Glomerular endothelial cell (primary cell): ENCODE data around the gene SYNCRIP. TPM values are rescaled to one million over a fixed set of nuclear protein-coding genes. Genes with fewer than 3 reads are reported as not detected.
"Not testable (repeated sequence)": the region's sequence is repeated elsewhere in the genome, so short reads cannot be mapped to it uniquely, and the experiment has no call there.

Source experiments
- DNase-seq: peaks from one replicate; pipeline ENCODE4 v3.0.0-alpha.2; 2011; ENCODE audit warnings: low read depth, low spot score; ENCODE audit errors: extremely low read depth
- total RNA-seq: library from RNA; depleted of rRNA; stranded (reverse); fragments of >200 nt; gene quantifications from 2 replicates; pipeline ENCODE4 v1.2.3, GENCODE V29; 2015

SYNCRIP gene
- total RNA-seq, 1 donor from 2014 or later = 76.4 TPM

DNA sequence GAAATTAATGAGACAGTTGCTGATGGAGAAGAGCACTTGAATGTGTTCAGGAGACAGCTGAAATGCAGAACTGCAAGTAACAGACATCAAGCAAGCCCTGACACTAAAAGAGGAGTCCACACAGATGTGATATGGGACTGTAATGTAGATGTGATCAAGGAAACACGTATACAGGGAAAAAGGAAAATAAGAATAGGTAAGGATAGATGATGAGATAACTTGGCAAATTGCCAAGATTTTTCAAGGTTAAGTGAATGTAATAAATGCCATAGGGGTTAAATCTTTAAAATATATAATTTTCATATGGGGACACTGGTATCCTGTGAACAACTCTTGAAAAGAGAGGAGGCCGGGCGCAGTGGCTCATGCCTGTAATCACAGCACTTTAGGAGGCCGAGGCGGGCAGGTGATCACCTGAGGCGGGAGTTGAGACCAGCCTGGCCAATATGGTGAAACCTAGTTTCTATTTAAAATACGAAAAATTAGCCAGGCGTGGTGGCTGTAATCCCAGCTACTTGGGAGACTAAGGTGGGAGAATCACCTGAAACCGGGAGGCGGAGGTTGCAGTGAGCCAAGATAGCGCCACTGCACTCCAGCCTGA is 41.9 kb downstream of the SYNCRIP start:
- no peak for DNase-seq

DNA sequence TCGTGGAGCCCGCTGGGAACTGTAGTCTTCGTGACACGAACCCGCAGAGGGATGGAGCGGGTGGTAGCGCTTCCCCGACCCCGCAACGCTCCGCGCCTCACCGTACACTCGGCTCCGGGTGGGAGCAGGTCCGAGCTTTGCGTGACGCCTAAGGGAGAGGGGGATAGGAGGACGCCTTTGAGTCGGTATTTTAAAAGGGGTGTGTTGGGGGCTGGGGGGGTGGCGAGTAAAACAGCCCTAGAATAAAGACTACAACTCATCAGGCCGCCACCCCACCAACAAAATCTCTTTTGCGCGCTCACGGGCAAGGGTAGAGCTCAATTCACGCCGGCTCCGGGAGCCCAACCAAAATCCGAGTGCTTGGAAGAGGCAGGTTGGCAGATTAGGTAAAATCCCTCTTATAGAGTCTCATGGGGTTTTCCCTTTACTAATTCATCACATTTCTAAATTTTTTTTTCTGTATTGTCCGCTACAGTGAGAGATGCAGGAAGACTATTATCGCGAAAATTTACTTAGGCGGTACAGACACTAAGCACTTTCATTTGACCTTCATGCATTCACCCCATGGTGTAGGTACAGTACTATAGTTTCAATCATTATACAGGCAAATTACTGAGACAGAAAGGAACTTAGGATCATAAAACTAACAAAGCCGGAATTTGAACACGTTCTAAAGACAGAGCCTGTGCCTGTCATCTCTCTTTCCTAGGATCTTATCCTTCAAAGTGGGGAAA is 48.3 kb downstream of the SYNCRIP start:
- DNase-seq = no peak

GRCh38 chr6:85593438-85594196 is 49.1 kb downstream of the SYNCRIP start, which contains the start of gene SNX14:
SNX14 (minus strand) TSS chr6:85593858; CDS start chr6:85593718, 140 bp downstream.
- peak; percentile 64 for DNase-seq

GRCh38 chr6:85592033-85592432 is 50.7 kb downstream of the SYNCRIP start:
- no peak for DNase-seq

GRCh38 chr6:85591207-85591606 is 51.5 kb downstream of the SYNCRIP start:
- DNase-seq = no peak

GRCh38 chr6:85585741-85586140 is 56.9 kb downstream of the SYNCRIP start:
- no peak for DNase-seq

DNA sequence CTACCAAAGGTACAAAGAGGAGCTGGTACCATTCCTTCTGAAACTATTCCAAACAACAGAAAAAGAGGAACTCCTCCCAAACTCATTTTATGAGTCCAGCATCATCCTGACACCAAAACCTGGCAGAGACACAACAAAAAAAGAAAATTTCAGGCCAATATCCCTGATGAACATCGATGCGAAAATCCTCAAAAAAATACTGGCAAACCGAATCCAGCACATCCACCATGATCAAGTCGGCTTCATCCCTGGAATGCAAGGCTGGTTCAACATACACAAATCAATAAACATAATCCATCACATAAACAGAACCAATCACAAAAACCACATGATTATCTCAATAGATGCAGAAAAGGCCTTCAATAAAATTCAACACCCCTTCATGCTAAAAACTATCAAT is 59.9 kb downstream of the SYNCRIP start:
- DNase-seq = not testable (repeated sequence)

DNA sequence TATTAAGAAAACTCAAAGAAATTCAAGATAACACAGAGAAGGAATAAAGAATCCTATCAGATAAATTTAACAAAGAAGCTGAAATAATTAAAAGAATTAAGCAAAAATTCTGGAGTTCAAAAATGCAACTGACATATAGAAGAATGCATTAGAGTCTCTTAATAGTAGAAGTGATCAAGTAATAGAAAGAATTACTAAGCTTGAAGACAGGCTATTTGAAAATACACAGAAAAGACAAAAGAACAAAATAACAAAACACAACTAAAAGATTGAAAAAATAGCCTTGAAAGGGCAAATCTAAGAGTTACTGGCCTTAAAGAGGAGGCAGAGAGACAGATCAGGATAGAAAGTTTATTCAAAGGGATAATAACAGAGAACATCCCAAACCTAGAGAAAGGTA is 61.1 kb downstream of the SYNCRIP start:
- no peak for DNase-seq

DNA sequence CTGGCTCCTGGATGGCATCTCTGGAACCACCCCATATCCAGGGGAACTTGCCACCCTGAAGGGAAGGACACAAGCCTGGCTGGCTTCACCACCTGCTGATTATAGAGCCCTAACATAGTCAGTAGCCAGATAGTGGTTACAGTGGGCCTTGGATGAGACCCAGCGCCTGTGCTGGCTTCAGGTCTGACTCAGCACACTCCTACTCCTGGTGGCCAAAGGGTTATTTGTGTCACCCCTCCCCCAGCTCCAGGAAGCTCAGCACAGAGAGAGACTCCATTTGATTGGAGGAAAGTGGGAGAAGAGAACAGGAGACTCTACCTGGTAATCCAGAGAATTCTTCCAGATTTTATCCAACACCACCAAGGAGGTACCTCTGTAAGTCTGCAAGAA is 61.8 kb downstream of the SYNCRIP start:
- no peak for DNase-seq

- DNase-seq = no peak
Observed at GRCh38 chr6:85580118-85580877, 62.4 kb downstream of the SYNCRIP start.

- DNase-seq = no peak
Observed at GRCh38 chr6:85579581-85579980, 63.1 kb downstream of the SYNCRIP start.

GRCh38 chr6:85576476-85576875 is 66.2 kb downstream of the SYNCRIP start:
- no peak for DNase-seq

DNA sequence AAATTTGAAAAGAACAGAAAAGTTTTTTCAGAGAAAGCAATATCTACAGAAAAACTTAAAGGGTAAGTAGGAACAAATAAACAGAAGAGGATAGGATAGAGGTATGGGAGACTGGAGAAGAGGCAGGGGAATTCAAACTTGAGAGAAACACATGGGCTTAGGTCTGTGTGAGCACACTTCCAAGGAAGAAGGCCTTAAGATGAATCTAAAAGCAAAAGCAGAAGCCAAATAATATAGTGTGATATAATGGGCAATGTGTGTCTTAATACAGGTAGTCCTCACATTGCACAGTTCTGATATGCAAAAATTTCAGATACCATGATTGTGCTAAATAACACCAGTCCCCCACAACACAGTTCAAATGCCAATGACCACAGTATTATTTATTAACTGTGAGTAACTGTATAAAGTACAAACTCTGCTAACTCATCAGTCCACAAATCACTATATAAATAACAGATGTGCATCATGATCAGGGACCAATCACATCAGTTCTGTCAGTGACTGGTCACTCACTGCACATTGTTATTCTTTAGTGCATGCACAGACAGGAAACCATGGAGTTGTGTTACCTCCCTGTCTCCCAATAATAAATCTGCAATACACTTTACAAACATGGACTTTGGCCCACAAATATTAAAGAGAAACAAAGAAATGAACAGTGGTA is 67.6 kb downstream of the SYNCRIP start:
- DNase-seq = no peak

- DNase-seq = no peak
Observed at GRCh38 chr6:85569323-85569722, 73.4 kb downstream of the SYNCRIP start.

- DNase-seq = no peak
Observed at GRCh38 chr6:85568411-85568810, 74.3 kb downstream of the SYNCRIP start.

- no peak for DNase-seq
Observed at GRCh38 chr6:85565736-85566135, 77.0 kb downstream of the SYNCRIP start.

- not testable (repeated sequence) for DNase-seq
Observed at GRCh38 chr6:85564223-85564622, 78.5 kb downstream of the SYNCRIP start.
